GM23338 (cell line): ENCODE results near the gene GNAI3. TPM values are rescaled to one million over a fixed set of nuclear protein-coding genes. Genes with fewer than 3 reads are reported as not detected.

ENCODE experiments used
- ATAC-seq: fragments of 200-7000 bp; cut with Tn5 transposase; 3 replicates; pipeline ENCODE4 v1.9.1; 2020
- DNase-seq: peaks from one replicate; pipeline ENCODE4 v3.0.0-alpha.2; 2015; ENCODE audit warnings: low spot score
- H2AFZ ChIP-seq: fragments of 200-600 bp; sonication (generic); 2 replicates; pipeline ENCODE4 v1.8.0; 2016; ENCODE audit warnings: antibody characterized with exemption, mild to moderate bottlenecking, moderate library complexity
- H3F3A ChIP-seq: fragments of 200-600 bp; sonication (generic); replicated peaks from 2 replicates; pipeline ENCODE4 v1.8.0; 2017; ENCODE audit warnings: antibody characterized with exemption, mixed run types, low read depth
- H3K27ac ChIP-seq: fragments of 200-600 bp; sonication (generic); 2 replicates; pipeline ENCODE4 v1.6.1; 2016; ENCODE audit warnings: low read depth
- H3K27me3 ChIP-seq: fragments of 200-600 bp; sonication (generic); 2 replicates; pipeline ENCODE4 v1.8.0; 2016; ENCODE audit warnings: mild to moderate bottlenecking, mixed run types, moderate library complexity; ENCODE audit not compliant: insufficient read depth
- H3K36me3 ChIP-seq: fragments of 200-600 bp; sonication (generic); 2 replicates; pipeline ENCODE4 v1.8.0; 2016; ENCODE audit warnings: mild to moderate bottlenecking; ENCODE audit not compliant: insufficient read depth
- H3K4me1 ChIP-seq: fragments of 200-600 bp; sonication (generic); 2 replicates; pipeline ENCODE4 v1.8.0; 2016; ENCODE audit warnings: mild to moderate bottlenecking, moderate library complexity; ENCODE audit not compliant: insufficient read depth
- H3K4me2 ChIP-seq: fragments of 200-600 bp; sonication (generic); 2 replicates; pipeline ENCODE4 v1.7.1; 2017; ENCODE audit warnings: mixed run types
- H3K4me3 ChIP-seq: fragments of 200-600 bp; sonication (generic); 2 replicates; pipeline ENCODE4 v1.6.1; 2016; ENCODE audit warnings: mixed run types
- H3K79me2 ChIP-seq: fragments of 200-600 bp; sonication (generic); replicated peaks from 2 replicates; pipeline ENCODE4 v1.8.0; 2017; ENCODE audit warnings: mild to moderate bottlenecking; ENCODE audit not compliant: insufficient read depth
- H3K9me2 ChIP-seq: fragments of 200-600 bp; sonication (generic); 2 replicates; pipeline ENCODE4 v1.8.0; 2017; ENCODE audit not compliant: insufficient read depth
- H4K20me1 ChIP-seq: fragments of 200-600 bp; sonication (generic); replicated peaks from 2 replicates; pipeline ENCODE4 v1.8.0; 2017; ENCODE audit warnings: mild to moderate bottlenecking; ENCODE audit not compliant: insufficient read depth
- H3K27ac Mint-ChIP-seq: 2 replicates; pipeline ENCODE4 v1.8.0; 2020; ENCODE audit warnings: inconsistent platforms, mild to moderate bottlenecking, moderate library complexity, mixed read lengths
- H3K27me3 Mint-ChIP-seq: 3 replicates; pipeline ENCODE4 v1.8.0; 2022; ENCODE audit warnings: low read depth, mild to moderate bottlenecking, moderate library complexity, mixed read lengths, inconsistent platforms; ENCODE audit not compliant: insufficient read depth, poor library complexity
- H3K36me3 Mint-ChIP-seq: 3 replicates; pipeline ENCODE4 v1.8.0; 2021; ENCODE audit warnings: low read depth, mild to moderate bottlenecking, inconsistent platforms, moderate library complexity, mixed read lengths
- H3K4me1 Mint-ChIP-seq: 3 replicates; pipeline ENCODE4 v1.8.0; 2020; ENCODE audit warnings: mild to moderate bottlenecking, inconsistent platforms, mixed read lengths
- H3K4me3 Mint-ChIP-seq: 3 replicates; pipeline ENCODE4 v1.8.0; 2021; ENCODE audit warnings: moderate library complexity, mild to moderate bottlenecking, inconsistent platforms, mixed read lengths
- H3K9me3 Mint-ChIP-seq: 3 replicates; pipeline ENCODE4 v1.8.0; 2020; ENCODE audit warnings: moderate library complexity, mild to moderate bottlenecking, inconsistent platforms, mixed read lengths
- JUNB ChIP-seq: IDR thresholded peaks from one replicate; pipeline ENCODE4 v1.6.1; 2016; ENCODE audit warnings: antibody characterized with exemption; ENCODE audit not compliant: unreplicated experiment
- NANOG ChIP-seq: IDR thresholded peaks from 2 replicates; pipeline ENCODE4 v1.6.1; 2016; ENCODE audit warnings: antibody characterized with exemption, borderline replicate concordance
- STAT1 ChIP-seq: IDR thresholded peaks from one replicate; pipeline ENCODE4 v1.6.1; 2016; ENCODE audit warnings: antibody characterized with exemption; ENCODE audit not compliant: unreplicated experiment
- ZNF114 ChIP-seq: fragments of 250-450 bp; sonication (Bioruptor Pico); IDR thresholded peaks from 2 replicates; pipeline ENCODE4 v1.5.0; 2020; ENCODE audit warnings: mild to moderate bottlenecking, moderate library complexity
- ZNF331 ChIP-seq: fragments of 250-450 bp; sonication (Bioruptor Pico); IDR thresholded peaks from 2 replicates; pipeline ENCODE4 v1.5.0; 2020; ENCODE audit warnings: low read depth, mild to moderate bottlenecking, moderate library complexity
- polyA plus RNA-seq: library from polyadenylated mRNA; unstranded; fragments of >200 nt; fragmentation: Nextera tagmentation; extraction: Ambion mirVana; gene quantifications from 2 replicates; pipeline ENCODE4 v1.2.1, GENCODE V29; 2016
- total RNA-seq: library from RNA; depleted of rRNA; stranded (reverse); fragments of >200 nt; shearing (Covaris generic); gene quantifications from 2 replicates; pipeline ENCODE4 v1.2.3, GENCODE V29; 2014
- TF ChIP-seq, protein P1 (sequence below), 2 experiments: fragments of 200-600 bp in 1 of 2; sonication (generic) in 1 of 2; conservative IDR thresholded peaks; 2 replicates each; pipeline versions ENCODE4 v1.5.1 to v1.6.1; 2016 to 2017; ENCODE audit warnings: antibody characterized with exemption in 2 of 2, low read depth in 2 of 2, mild to moderate bottlenecking in 2 of 2, moderate library complexity in 1 of 2
- TF ChIP-seq, protein P2 (sequence below): IDR thresholded peaks from 2 replicates; pipeline ENCODE4 v1.6.1; 2016; ENCODE audit warnings: antibody characterized with exemption
- TF ChIP-seq, protein P3 (sequence below): IDR thresholded peaks from one replicate; pipeline ENCODE4 v1.6.1; 2018; ENCODE audit warnings: antibody characterized with exemption; ENCODE audit not compliant: unreplicated experiment
- TF ChIP-seq, protein P4 (sequence below): fragments of 250-450 bp; sonication (Bioruptor Pico); IDR thresholded peaks from 2 replicates; pipeline ENCODE4 v1.5.0; 2020; ENCODE audit warnings: mild to moderate bottlenecking, moderate library complexity

GNAI3 gene
- total and polyA plus RNA-seq, 2 experiments from 2014 or later: 4.5 to 10.2 TPM

DNA sequence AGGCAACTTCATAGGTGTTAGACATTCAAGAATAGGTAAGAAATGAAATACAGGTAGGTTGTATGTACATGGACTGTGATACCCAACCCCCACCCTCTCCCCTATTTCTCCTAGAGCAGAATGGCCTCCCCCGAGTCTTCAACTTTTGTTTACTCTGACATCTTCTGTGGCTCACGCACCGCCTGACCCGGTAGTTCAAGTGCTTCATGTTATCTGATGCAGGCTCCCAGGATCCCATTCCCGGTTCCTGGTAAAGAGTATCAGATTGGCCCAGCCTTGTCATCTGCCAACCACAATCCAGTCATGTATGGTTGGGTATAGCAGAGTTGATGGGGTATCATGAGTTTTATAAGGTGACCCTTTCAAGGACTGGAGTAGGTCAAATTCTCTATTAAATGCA is 9.1 kb downstream of the GNAI3 start:
- no peak for ATAC-seq
- no peak overlapping the region for H3K4me2 ChIP-seq
- no peaks in the 10 kb centered on the region for H3K9me2 ChIP-seq
- Mint-ChIP-seq H3K27me3 (peaks cover 1% of the 10 kb centered on the region), H3K9me3 (no peaks in the 10 kb centered on the region), H3K36me3 (0 out of 3 replicates have a peak, but pooled peaks cover 2% of the 10 kb centered on the region), H3K4me3 (no peak overlapping the region), H3K27ac (no peak overlapping the region), H3K4me1 (peaks cover 16% of the 10 kb centered on the region)
- TF ChIP-seq JUNB (no peak), STAT1 (no peak), ZNF114 (CRISPR knock-in tag) (no peak), NANOG (no peak), ZNF331 (CRISPR knock-in tag) (no peak)
- TF ChIP-seq, protein P1, sequence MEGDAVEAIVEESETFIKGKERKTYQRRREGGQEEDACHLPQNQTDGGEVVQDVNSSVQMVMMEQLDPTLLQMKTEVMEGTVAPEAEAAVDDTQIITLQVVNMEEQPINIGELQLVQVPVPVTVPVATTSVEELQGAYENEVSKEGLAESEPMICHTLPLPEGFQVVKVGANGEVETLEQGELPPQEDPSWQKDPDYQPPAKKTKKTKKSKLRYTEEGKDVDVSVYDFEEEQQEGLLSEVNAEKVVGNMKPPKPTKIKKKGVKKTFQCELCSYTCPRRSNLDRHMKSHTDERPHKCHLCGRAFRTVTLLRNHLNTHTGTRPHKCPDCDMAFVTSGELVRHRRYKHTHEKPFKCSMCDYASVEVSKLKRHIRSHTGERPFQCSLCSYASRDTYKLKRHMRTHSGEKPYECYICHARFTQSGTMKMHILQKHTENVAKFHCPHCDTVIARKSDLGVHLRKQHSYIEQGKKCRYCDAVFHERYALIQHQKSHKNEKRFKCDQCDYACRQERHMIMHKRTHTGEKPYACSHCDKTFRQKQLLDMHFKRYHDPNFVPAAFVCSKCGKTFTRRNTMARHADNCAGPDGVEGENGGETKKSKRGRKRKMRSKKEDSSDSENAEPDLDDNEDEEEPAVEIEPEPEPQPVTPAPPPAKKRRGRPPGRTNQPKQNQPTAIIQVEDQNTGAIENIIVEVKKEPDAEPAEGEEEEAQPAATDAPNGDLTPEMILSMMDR (conservative IDR thresholded peaks at IDR 0.05; ENCODE audit: low read depth in 2 of 2): no peak
- TF ChIP-seq, protein P2, sequence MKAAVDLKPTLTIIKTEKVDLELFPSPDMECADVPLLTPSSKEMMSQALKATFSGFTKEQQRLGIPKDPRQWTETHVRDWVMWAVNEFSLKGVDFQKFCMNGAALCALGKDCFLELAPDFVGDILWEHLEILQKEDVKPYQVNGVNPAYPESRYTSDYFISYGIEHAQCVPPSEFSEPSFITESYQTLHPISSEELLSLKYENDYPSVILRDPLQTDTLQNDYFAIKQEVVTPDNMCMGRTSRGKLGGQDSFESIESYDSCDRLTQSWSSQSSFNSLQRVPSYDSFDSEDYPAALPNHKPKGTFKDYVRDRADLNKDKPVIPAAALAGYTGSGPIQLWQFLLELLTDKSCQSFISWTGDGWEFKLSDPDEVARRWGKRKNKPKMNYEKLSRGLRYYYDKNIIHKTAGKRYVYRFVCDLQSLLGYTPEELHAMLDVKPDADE: no peak
- TF ChIP-seq, protein P3, sequence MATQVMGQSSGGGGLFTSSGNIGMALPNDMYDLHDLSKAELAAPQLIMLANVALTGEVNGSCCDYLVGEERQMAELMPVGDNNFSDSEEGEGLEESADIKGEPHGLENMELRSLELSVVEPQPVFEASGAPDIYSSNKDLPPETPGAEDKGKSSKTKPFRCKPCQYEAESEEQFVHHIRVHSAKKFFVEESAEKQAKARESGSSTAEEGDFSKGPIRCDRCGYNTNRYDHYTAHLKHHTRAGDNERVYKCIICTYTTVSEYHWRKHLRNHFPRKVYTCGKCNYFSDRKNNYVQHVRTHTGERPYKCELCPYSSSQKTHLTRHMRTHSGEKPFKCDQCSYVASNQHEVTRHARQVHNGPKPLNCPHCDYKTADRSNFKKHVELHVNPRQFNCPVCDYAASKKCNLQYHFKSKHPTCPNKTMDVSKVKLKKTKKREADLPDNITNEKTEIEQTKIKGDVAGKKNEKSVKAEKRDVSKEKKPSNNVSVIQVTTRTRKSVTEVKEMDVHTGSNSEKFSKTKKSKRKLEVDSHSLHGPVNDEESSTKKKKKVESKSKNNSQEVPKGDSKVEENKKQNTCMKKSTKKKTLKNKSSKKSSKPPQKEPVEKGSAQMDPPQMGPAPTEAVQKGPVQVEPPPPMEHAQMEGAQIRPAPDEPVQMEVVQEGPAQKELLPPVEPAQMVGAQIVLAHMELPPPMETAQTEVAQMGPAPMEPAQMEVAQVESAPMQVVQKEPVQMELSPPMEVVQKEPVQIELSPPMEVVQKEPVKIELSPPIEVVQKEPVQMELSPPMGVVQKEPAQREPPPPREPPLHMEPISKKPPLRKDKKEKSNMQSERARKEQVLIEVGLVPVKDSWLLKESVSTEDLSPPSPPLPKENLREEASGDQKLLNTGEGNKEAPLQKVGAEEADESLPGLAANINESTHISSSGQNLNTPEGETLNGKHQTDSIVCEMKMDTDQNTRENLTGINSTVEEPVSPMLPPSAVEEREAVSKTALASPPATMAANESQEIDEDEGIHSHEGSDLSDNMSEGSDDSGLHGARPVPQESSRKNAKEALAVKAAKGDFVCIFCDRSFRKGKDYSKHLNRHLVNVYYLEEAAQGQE: no peak
- TF ChIP-seq, protein P4, sequence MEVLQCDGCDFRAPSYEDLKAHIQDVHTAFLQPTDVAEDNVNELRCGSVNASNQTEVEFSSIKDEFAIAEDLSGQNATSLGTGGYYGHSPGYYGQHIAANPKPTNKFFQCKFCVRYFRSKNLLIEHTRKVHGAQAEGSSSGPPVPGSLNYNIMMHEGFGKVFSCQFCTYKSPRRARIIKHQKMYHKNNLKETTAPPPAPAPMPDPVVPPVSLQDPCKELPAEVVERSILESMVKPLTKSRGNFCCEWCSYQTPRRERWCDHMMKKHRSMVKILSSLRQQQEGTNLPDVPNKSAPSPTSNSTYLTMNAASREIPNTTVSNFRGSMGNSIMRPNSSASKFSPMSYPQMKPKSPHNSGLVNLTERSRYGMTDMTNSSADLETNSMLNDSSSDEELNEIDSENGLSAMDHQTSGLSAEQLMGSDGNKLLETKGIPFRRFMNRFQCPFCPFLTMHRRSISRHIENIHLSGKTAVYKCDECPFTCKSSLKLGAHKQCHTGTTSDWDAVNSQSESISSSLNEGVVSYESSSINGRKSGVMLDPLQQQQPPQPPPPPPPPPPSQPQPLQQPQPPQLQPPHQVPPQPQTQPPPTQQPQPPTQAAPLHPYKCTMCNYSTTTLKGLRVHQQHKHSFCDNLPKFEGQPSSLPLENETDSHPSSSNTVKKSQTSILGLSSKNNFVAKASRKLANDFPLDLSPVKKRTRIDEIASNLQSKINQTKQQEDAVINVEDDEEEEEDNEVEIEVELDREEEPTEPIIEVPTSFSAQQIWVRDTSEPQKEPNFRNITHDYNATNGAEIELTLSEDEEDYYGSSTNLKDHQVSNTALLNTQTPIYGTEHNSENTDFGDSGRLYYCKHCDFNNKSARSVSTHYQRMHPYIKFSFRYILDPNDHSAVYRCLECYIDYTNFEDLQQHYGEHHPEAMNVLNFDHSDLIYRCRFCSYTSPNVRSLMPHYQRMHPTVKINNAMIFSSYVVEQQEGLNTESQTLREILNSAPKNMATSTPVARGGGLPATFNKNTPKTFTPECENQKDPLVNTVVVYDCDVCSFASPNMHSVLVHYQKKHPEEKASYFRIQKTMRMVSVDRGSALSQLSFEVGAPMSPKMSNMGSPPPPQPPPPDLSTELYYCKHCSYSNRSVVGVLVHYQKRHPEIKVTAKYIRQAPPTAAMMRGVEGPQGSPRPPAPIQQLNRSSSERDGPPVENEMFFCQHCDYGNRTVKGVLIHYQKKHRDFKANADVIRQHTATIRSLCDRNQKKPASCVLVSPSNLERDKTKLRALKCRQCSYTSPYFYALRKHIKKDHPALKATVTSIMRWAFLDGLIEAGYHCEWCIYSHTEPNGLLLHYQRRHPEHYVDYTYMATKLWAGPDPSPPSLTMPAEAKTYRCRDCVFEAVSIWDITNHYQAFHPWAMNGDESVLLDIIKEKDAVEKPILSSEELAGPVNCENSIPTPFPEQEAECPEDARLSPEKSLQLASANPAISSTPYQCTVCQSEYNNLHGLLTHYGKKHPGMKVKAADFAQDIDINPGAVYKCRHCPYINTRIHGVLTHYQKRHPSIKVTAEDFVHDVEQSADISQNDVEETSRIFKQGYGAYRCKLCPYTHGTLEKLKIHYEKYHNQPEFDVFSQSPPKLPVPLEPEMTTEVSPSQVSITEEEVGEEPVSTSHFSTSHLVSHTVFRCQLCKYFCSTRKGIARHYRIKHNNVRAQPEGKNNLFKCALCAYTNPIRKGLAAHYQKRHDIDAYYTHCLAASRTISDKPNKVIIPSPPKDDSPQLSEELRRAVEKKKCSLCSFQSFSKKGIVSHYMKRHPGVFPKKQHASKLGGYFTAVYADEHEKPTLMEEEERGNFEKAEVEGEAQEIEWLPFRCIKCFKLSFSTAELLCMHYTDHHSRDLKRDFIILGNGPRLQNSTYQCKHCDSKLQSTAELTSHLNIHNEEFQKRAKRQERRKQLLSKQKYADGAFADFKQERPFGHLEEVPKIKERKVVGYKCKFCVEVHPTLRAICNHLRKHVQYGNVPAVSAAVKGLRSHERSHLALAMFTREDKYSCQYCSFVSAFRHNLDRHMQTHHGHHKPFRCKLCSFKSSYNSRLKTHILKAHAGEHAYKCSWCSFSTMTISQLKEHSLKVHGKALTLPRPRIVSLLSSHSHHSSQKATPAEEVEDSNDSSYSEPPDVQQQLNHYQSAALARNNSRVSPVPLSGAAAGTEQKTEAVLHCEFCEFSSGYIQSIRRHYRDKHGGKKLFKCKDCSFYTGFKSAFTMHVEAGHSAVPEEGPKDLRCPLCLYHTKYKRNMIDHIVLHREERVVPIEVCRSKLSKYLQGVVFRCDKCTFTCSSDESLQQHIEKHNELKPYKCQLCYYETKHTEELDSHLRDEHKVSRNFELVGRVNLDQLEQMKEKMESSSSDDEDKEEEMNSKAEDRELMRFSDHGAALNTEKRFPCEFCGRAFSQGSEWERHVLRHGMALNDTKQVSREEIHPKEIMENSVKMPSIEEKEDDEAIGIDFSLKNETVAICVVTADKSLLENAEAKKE (CRISPR knock-in tag): no peak
- no peak overlapping the region for H3K4me3 ChIP-seq
- H2AFZ ChIP-seq: no peak overlapping the region
- no peaks in the 10 kb centered on the region for H3F3A ChIP-seq
- no peak overlapping the region for H3K27ac ChIP-seq
- peaks cover 22% of the 10 kb centered on the region; the same call in 1 of the 2 replicates for H4K20me1 ChIP-seq
- peaks cover 11% of the 10 kb centered on the region for H3K4me1 ChIP-seq
- no peaks in the 10 kb centered on the region for H3K27me3 ChIP-seq
- H3K36me3 ChIP-seq: no peaks in the 10 kb centered on the region
- no peak for DNase-seq
- peaks cover 100% of the 10 kb centered on the region for H3K79me2 ChIP-seq
